ENCODE data around the gene IKZF2.

The IKZF2 gene

GRCh38 chr2:212962691-212963090 lies 188.7 kb downstream of the IKZF2 start:
- no peak for TF ChIP-seq CTCF (IDR thresholded peaks at IDR 0.05; ENCODE audit: low read depth, low read length)
- DNase-seq (ENCODE audit: extremely low read depth, low read depth) = no peak

GRCh38 chr2:212961255-212961654 lies 190.2 kb downstream of the IKZF2 start:
- DNase-seq (ENCODE audit: extremely low read depth, low read depth) = no peak
- no peak for TF ChIP-seq CTCF (IDR thresholded peaks at IDR 0.05; ENCODE audit: low read depth, low read length)

GRCh38 chr2:212960336-212960735 lies 191.1 kb downstream of the IKZF2 start:
- no peak for TF ChIP-seq CTCF (IDR thresholded peaks at IDR 0.05; ENCODE audit: low read depth, low read length)
- DNase-seq (ENCODE audit: extremely low read depth, low read depth) = no peak

DNA sequence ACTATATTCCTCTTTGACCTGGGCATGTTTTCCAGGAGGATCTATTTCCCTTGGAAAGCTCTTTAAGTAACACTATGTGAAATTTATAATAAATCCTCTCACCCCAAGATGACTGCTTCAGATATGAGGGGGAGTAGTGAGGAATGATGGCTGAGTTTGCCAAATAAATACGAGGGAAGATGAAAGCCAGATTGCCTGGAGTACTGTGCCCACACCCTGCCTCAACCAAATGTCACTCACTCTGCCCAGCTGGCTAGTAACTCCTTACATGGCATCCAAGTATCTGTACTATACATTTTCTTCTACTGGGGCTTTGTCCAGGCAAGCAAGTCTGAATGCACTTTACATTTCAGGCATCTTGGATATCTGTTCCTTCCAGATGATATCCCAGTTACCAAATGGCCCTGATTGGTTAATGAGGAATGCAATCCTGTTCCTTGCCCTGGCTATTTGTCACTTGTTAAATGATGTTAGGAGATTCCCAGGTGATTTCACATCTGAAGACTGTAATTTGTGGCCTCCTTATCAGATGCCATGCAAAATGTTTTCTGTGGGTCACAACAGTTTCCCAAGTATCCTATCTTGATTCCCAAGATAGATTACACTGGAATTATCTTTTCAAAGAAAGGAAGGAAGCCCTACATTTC lies 191.8 kb downstream of the IKZF2 start:
- TF ChIP-seq CTCF (IDR thresholded peaks at IDR 0.05; ENCODE audit: low read depth, low read length) = no peak
- no peak for DNase-seq (ENCODE audit: extremely low read depth, low read depth)

DNA sequence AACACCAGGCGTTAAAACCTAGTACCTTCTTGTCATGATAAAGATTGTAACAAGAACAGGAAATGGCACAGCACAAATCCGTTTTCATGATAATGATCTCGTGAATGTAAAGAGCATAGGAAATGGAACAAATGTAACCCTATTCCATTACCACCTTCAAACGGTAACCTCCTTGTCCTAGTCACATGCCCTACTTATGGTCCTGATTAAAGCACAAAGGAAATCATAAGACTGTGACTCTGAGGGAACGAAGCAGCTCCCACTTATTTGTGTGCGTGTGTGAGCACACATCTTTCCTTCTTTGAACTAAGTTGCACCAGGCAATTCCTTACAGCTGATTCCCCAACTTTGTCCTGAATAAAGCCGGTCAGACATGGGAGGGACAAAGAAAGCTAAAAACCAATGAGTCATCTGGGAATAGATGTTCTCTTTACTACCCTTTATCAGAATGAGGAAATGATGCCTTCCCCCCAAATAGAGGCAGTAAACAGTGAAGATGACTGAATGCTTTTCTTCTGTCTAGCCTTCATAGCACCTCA lies 192.6 kb downstream of the IKZF2 start:
- no peak for TF ChIP-seq CTCF (IDR thresholded peaks at IDR 0.05; ENCODE audit: low read depth, low read length)
- no peak for DNase-seq (ENCODE audit: extremely low read depth, low read depth)

GRCh38 chr2:212958133-212958532 lies 193.3 kb downstream of the IKZF2 start:
- DNase-seq (ENCODE audit: extremely low read depth, low read depth) = no peak
- TF ChIP-seq CTCF (IDR thresholded peaks at IDR 0.05; ENCODE audit: low read depth, low read length) = no peak

DNA sequence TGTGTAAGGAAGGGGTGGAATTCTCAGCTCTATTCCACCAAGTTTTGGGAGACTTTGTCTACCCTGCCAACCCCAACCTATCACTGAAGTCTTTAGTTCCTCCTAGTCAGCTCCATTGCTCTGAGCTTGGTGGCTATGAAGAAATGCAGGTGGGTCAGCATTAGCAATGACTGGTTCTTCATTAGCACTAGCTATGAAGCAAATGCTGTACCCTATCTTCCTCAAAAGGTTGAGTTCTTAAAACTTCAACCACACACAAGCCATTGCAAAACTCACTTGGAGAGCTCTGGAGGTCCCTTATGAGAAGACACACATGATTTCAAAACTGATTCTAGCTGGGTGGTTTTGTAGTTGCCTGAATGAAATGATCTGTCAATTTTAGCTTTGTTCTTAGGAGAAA lies 193.8 kb downstream of the IKZF2 start:
- TF ChIP-seq CTCF (IDR thresholded peaks at IDR 0.05; ENCODE audit: low read depth, low read length) = no peak
- DNase-seq (ENCODE audit: extremely low read depth, low read depth) = no peak
